Suprapubic skin (tissue), 3 donors: Measurements from ENCODE around the gene ARFGAP1.

Experiments used
- CTCF ChIP-seq, 2 donors: fragments of 200-600 bp in 1 of 2; fragments of 450-650 bp in 1 of 2; sonication (generic) in 1 of 2; IDR thresholded peaks; one replicate each; pipeline ENCODE4 v1.5.1; 2016 to 2019; ENCODE audit warnings: antibody characterized with exemption in 2 of 2, mild to moderate bottlenecking in 1 of 2, moderate library complexity in 1 of 2
- EP300 ChIP-seq: sonication (generic); formaldehyde crosslinking; IDR thresholded peaks from one replicate; pipeline ENCODE4 v1.6.1; 2017; ENCODE audit warnings: antibody characterized with exemption

- TF ChIP-seq CTCF (IDR thresholded peaks at IDR 0.05) (no peak), EP300 (no peak)
Observed at GRCh38 chr20:63289311-63290135, 16.9 kb downstream of the ARFGAP1 start.
